ENCODE results near the gene PVRIG.
"Not testable (repeated sequence)": the region's sequence is repeated elsewhere in the genome, so short reads cannot be mapped to it uniquely, and the experiment has no call there.

The PVRIG gene

GRCh38 chr7:100219801-100220585 is at the start of gene PVRIG:
Gene PVRIG (plus strand): TSS chr7:100219949. CDS start chr7:100219971, 22 bp downstream.
- H3K36me3 Mint-ChIP-seq (ENCODE audit: low read depth): peaks cover 57% of the 10 kb centered on the region

GRCh38 chr7:100170101-100170897 is 49.5 kb upstream of the PVRIG start:
- Mint-ChIP-seq H3K4me3 (peak overlapping the region; percentile 4), H3K4me1 (ENCODE audit: low read depth) (peaks cover 59% of the 10 kb centered on the region), H3K9me3 (no peaks in the 10 kb centered on the region), H3K36me3 (ENCODE audit: low read depth) (no peaks in the 10 kb centered on the region), H3K27ac (no peak overlapping the region), H3K27me3 (peaks cover 2% of the 10 kb centered on the region)
- no peak for DNase-seq

More at GRCh38 chr7:100219801-100220585, at the start of gene PVRIG:
- DNase-seq: peak; percentile 75
- not testable (repeated sequence) for H3K27me3 Mint-ChIP-seq, H3K9me3 Mint-ChIP-seq
- H3K4me1 Mint-ChIP-seq (ENCODE audit: low read depth): peaks cover 66% of the 10 kb centered on the region
- peak within 1 kb of the TSS; percentile 97 for H3K27ac Mint-ChIP-seq
- peak within 1 kb of the TSS; percentile 94 for H3K4me3 Mint-ChIP-seq

GRCh38 chr7:100171087-100171681 is 48.6 kb upstream of the PVRIG start:
- Mint-ChIP-seq H3K36me3 (ENCODE audit: low read depth) (no peaks in the 10 kb centered on the region), H3K4me3 (peak overlapping the region; percentile 4), H3K9me3 (no peaks in the 10 kb centered on the region), H3K4me1 (ENCODE audit: low read depth) (peaks cover 55% of the 10 kb centered on the region), H3K27me3 (peaks cover 2% of the 10 kb centered on the region), H3K27ac (no peak overlapping the region)
- DNase-seq: peak; percentile 58

GRCh38 chr7:100171840-100172239 is 47.9 kb upstream of the PVRIG start:
- H3K36me3 Mint-ChIP-seq (ENCODE audit: low read depth): no peaks in the 10 kb centered on the region
- H3K27me3 Mint-ChIP-seq: peaks cover 2% of the 10 kb centered on the region
- H3K9me3 Mint-ChIP-seq: no peaks in the 10 kb centered on the region
- DNase-seq: no peak
- H3K4me1 Mint-ChIP-seq (ENCODE audit: low read depth): peaks cover 55% of the 10 kb centered on the region
- H3K4me3 Mint-ChIP-seq: peak overlapping the region; percentile 57
- peak overlapping the region; percentile 18 for H3K27ac Mint-ChIP-seq

GRCh38 chr7:100173806-100174495 is 45.8 kb upstream of the PVRIG start:
- H3K36me3 Mint-ChIP-seq (ENCODE audit: low read depth): no peaks in the 10 kb centered on the region
- no peak overlapping the region for H3K4me3 Mint-ChIP-seq
- no peaks in the 10 kb centered on the region for H3K9me3 Mint-ChIP-seq
- peaks cover 39% of the 10 kb centered on the region for H3K4me1 Mint-ChIP-seq (ENCODE audit: low read depth)
- no peak for DNase-seq
- peak overlapping the region; percentile 11 for H3K27ac Mint-ChIP-seq
- H3K27me3 Mint-ChIP-seq: peaks cover 2% of the 10 kb centered on the region

GRCh38 chr7:100174582-100174981 is 45.2 kb upstream of the PVRIG start:
- Mint-ChIP-seq H3K4me3 (no peak overlapping the region), H3K27me3 (peaks cover 2% of the 10 kb centered on the region), H3K36me3 (ENCODE audit: low read depth) (no peaks in the 10 kb centered on the region), H3K9me3 (no peaks in the 10 kb centered on the region), H3K4me1 (ENCODE audit: low read depth) (peaks cover 33% of the 10 kb centered on the region), H3K27ac (no peak overlapping the region)
- no peak for DNase-seq

GRCh38 chr7:100175296-100175935 is 44.3 kb upstream of the PVRIG start:
- H3K4me1 Mint-ChIP-seq (ENCODE audit: low read depth): peaks cover 28% of the 10 kb centered on the region
- no peak overlapping the region for H3K4me3 Mint-ChIP-seq
- H3K27ac Mint-ChIP-seq: peak overlapping the region; percentile 41
- peaks cover 2% of the 10 kb centered on the region for H3K27me3 Mint-ChIP-seq
- peaks cover 2% of the 10 kb centered on the region for H3K9me3 Mint-ChIP-seq
- no peaks in the 10 kb centered on the region for H3K36me3 Mint-ChIP-seq (ENCODE audit: low read depth)
- DNase-seq: peak; percentile 28

GRCh38 chr7:100176096-100177044 is 43.4 kb upstream of the PVRIG start:
- H3K4me1 Mint-ChIP-seq (ENCODE audit: low read depth): peaks cover 31% of the 10 kb centered on the region
- no peaks in the 10 kb centered on the region for H3K36me3 Mint-ChIP-seq (ENCODE audit: low read depth)
- H3K9me3 Mint-ChIP-seq: peaks cover 3% of the 10 kb centered on the region
- peak overlapping the region; percentile 80 for H3K4me3 Mint-ChIP-seq
- H3K27ac Mint-ChIP-seq: no peak overlapping the region
- DNase-seq: peak; percentile 27
- no peaks in the 10 kb centered on the region for H3K27me3 Mint-ChIP-seq

GRCh38 chr7:100177045-100178001 is 42.4 kb upstream of the PVRIG start, which contains the start of the genes GPC2 and STAG3:
Gene GPC2 (minus strand): TSS chr7:100177381. CDS start chr7:100177199, 182 bp downstream.
Gene STAG3 (plus strand): TSS chr7:100177918. CDS start chr7:100180557, 2,639 bp downstream.
- peak; percentile 99 for DNase-seq
- H3K9me3 Mint-ChIP-seq: peaks cover 3% of the 10 kb centered on the region
- H3K36me3 Mint-ChIP-seq (ENCODE audit: low read depth): no peaks in the 10 kb centered on the region
- no peaks in the 10 kb centered on the region for H3K27me3 Mint-ChIP-seq
- H3K27ac Mint-ChIP-seq: peak within 1 kb of the TSS; percentile 44
- peak within 1 kb of the TSS; percentile 80 for H3K4me3 Mint-ChIP-seq
- peaks cover 36% of the 10 kb centered on the region for H3K4me1 Mint-ChIP-seq (ENCODE audit: low read depth)

- H3K27ac Mint-ChIP-seq; H3K9me3 Mint-ChIP-seq; H3K36me3 Mint-ChIP-seq (ENCODE audit: low read depth); DNase-seq; H3K27me3 Mint-ChIP-seq: not testable (repeated sequence)
- H3K4me3 Mint-ChIP-seq: peak overlapping the region; percentile 45
- H3K4me1 Mint-ChIP-seq (ENCODE audit: low read depth): peaks cover 43% of the 10 kb centered on the region
These were observed 39.7 kb upstream of the PVRIG start for GRCh38 chr7:100180084-100180483.

GRCh38 chr7:100182616-100183015 is 37.1 kb upstream of the PVRIG start:
- DNase-seq; H3K36me3 Mint-ChIP-seq (ENCODE audit: low read depth); H3K27me3 Mint-ChIP-seq; H3K4me3 Mint-ChIP-seq; H3K27ac Mint-ChIP-seq; H3K9me3 Mint-ChIP-seq: not testable (repeated sequence)
- H3K4me1 Mint-ChIP-seq (ENCODE audit: low read depth): peaks cover 29% of the 10 kb centered on the region

GRCh38 chr7:100183090-100183489 is 36.7 kb upstream of the PVRIG start:
- H3K27me3 Mint-ChIP-seq; H3K4me3 Mint-ChIP-seq; H3K36me3 Mint-ChIP-seq (ENCODE audit: low read depth); H3K27ac Mint-ChIP-seq; H3K9me3 Mint-ChIP-seq: not testable (repeated sequence)
- DNase-seq: peak; percentile 17
- peaks cover 29% of the 10 kb centered on the region for H3K4me1 Mint-ChIP-seq (ENCODE audit: low read depth)
